Measurements from ENCODE around the gene TMEM217. TPM values are rescaled to one million over a fixed set of nuclear protein-coding genes. Genes with fewer than 3 reads are reported as not detected.
A peak's percentile ranks its signal among the peaks of the same experiment; 100 is the strongest.
"Not testable (repeated sequence)": the region's sequence is repeated elsewhere in the genome, so short reads cannot be mapped to it uniquely, and the experiment has no call there.

Gene TMEM217
- polyA plus RNA-seq (2013) = 3.7 TPM

- H3K4me3 ChIP-seq (ENCODE audit: control insufficient read depth in 1 of 7, extremely low read depth in 1 of 7, insufficient read depth in 4 of 7, low read depth in 2 of 7, low read length in 6 of 7) = peak within 1 kb of the TSS; percentile 81 to 96 (median 92)
- no peaks in the 10 kb centered on the region for H3K9me3 ChIP-seq (ENCODE audit: control extremely low read depth in 1 of 5, control insufficient read depth in 4 of 5, insufficient read depth in 2 of 5, low read depth in 1 of 5, low read length in 4 of 5)
- peaks cover 0 to 2% (median 0%) of the 10 kb centered on the region in 4 experiments for H3K36me3 ChIP-seq (ENCODE audit: control insufficient read depth in 4 of 4, insufficient read depth in 4 of 4, low read length in 3 of 4)
- ChIA-PET POLR2A (interaction anchor here (0.6 to 1.5 kb wide), 11 partner anchors 10 to 88 kb away, joined by 3 to 10 read pairs (median 4); partner anchors contain the start of gene PIM1), CTCF (interaction anchor here (0.9 to 2.7 kb wide), 5 partner anchors 10 to 62 kb away, joined by 3 to 8 read pairs (median 4); no protein-coding TSS in a partner anchor)
- peaks cover 22 to 29% (median 25%) of the 10 kb centered on the region in 4 experiments for H3K4me1 ChIP-seq (ENCODE audit: control extremely low read depth in 1 of 4, control insufficient read depth in 4 of 4, insufficient read depth in 4 of 4, low read length in 3 of 4)
- peak; percentile 94 to 95 (median 94) for DNase-seq
- no peaks in the 10 kb centered on the region for H3K27me3 ChIP-seq (replicated peaks in 2 of 5; ENCODE audit: control insufficient read depth in 4 of 5, insufficient read depth in 5 of 5, low read length in 4 of 5)
- peak within 1 kb of the TSS; percentile 96 to 98 for H3K27ac ChIP-seq (ENCODE audit: insufficient read depth in 1 of 2, low read depth in 1 of 2, low read length in 2 of 2, poor library complexity in 1 of 2, severe bottlenecking in 2 of 2)
- 0% methylated on average over 24 of the region's 45 CpGs for WGBS (ENCODE audit: insufficient coverage)
These were observed at the start of gene TMEM217, which contains the start of gene TBC1D22B for GRCh38 chr6:37257634-37258404. TSS of gene TMEM217 (minus strand) at chr6:37258144. CDS start at chr6:37219030, 39,114 bp downstream. TSS of gene TBC1D22B (plus strand) at chr6:37257772. CDS start at chr6:37257918, 146 bp downstream.

GRCh38 chr6:37307484-37307883 lies 49.5 kb upstream of the TMEM217 start:
- H3K4me3 ChIP-seq (ENCODE audit: control insufficient read depth in 1 of 7, extremely low read depth in 1 of 7, insufficient read depth in 4 of 7, low read depth in 2 of 7, low read length in 6 of 7); POLR2A ChIA-PET; DNase-seq; H3K27ac ChIP-seq (ENCODE audit: insufficient read depth in 1 of 2, low read depth in 1 of 2, low read length in 2 of 2, poor library complexity in 1 of 2, severe bottlenecking in 2 of 2); H3K9me3 ChIP-seq (ENCODE audit: control extremely low read depth in 1 of 5, control insufficient read depth in 4 of 5, insufficient read depth in 2 of 5, low read depth in 1 of 5, low read length in 4 of 5); H3K27me3 ChIP-seq (replicated peaks in 2 of 5; ENCODE audit: control insufficient read depth in 4 of 5, insufficient read depth in 5 of 5, low read length in 4 of 5): not testable (repeated sequence)
- Histone ChIP-seq H3K36me3 (ENCODE audit: control insufficient read depth in 4 of 4, insufficient read depth in 4 of 4, low read length in 3 of 4) (peaks cover 5 to 23% (median 19%) of the 10 kb centered on the region in 4 experiments), H3K4me1 (ENCODE audit: control extremely low read depth in 1 of 4, control insufficient read depth in 4 of 4, insufficient read depth in 4 of 4, low read length in 3 of 4) (peaks cover 0 to 21% (median 7%) of the 10 kb centered on the region in 4 experiments)
- WGBS (ENCODE audit: insufficient coverage) = 99% methylated on average over 10 of the region's 10 CpGs
- CTCF ChIA-PET = interaction anchor here (1.5 to 6.8 kb wide), 3 partner anchors 7 to 17 kb away, joined by 3 to 91 read pairs (median 10); no protein-coding TSS in a partner anchor

- no peak for DNase-seq
- Histone ChIP-seq H3K36me3 (ENCODE audit: control insufficient read depth in 4 of 4, insufficient read depth in 4 of 4, low read length in 3 of 4) (peaks cover 5 to 27% (median 21%) of the 10 kb centered on the region in 4 experiments), H3K4me3 (ENCODE audit: control insufficient read depth in 1 of 7, extremely low read depth in 1 of 7, insufficient read depth in 4 of 7, low read depth in 2 of 7, low read length in 6 of 7) (no peak overlapping the region), H3K27me3 (replicated peaks in 2 of 5; ENCODE audit: control insufficient read depth in 4 of 5, insufficient read depth in 5 of 5, low read length in 4 of 5) (no peaks in the 10 kb centered on the region), H3K4me1 (ENCODE audit: control extremely low read depth in 1 of 4, control insufficient read depth in 4 of 4, insufficient read depth in 4 of 4, low read length in 3 of 4) (peaks cover 0 to 22% (median 6%) of the 10 kb centered on the region in 4 experiments), H3K9me3 (ENCODE audit: control extremely low read depth in 1 of 5, control insufficient read depth in 4 of 5, insufficient read depth in 2 of 5, low read depth in 1 of 5, low read length in 4 of 5) (no peaks in the 10 kb centered on the region), H3K27ac (ENCODE audit: insufficient read depth in 1 of 2, low read depth in 1 of 2, low read length in 2 of 2, poor library complexity in 1 of 2, severe bottlenecking in 2 of 2) (no peak overlapping the region)
- WGBS (ENCODE audit: insufficient coverage) = 100% methylated on average over 2 of the region's 4 CpGs
- ChIA-PET POLR2A (no interaction called here), CTCF (interaction anchor here (1.0 to 6.8 kb wide), 6 partner anchors 8 to 27 kb away, joined by 3 to 91 read pairs (median 8); no protein-coding TSS in a partner anchor)
These were observed 48.8 kb upstream of the TMEM217 start for GRCh38 chr6:37306624-37307222.

- DNase-seq = no peak
- Histone ChIP-seq H3K4me1 (ENCODE audit: control extremely low read depth in 1 of 4, control insufficient read depth in 4 of 4, insufficient read depth in 4 of 4, low read length in 3 of 4) (peaks cover 0 to 16% (median 2%) of the 10 kb centered on the region in 4 experiments), H3K4me3 (ENCODE audit: control insufficient read depth in 1 of 7, extremely low read depth in 1 of 7, insufficient read depth in 4 of 7, low read depth in 2 of 7, low read length in 6 of 7) (no peak overlapping the region), H3K9me3 (ENCODE audit: control extremely low read depth in 1 of 5, control insufficient read depth in 4 of 5, insufficient read depth in 2 of 5, low read depth in 1 of 5, low read length in 4 of 5) (no peaks in the 10 kb centered on the region), H3K27ac (ENCODE audit: insufficient read depth in 1 of 2, low read depth in 1 of 2, low read length in 2 of 2, poor library complexity in 1 of 2, severe bottlenecking in 2 of 2) (no peak overlapping the region), H3K36me3 (ENCODE audit: control insufficient read depth in 4 of 4, insufficient read depth in 4 of 4, low read length in 3 of 4) (peaks cover 5 to 30% (median 21%) of the 10 kb centered on the region in 4 experiments), H3K27me3 (replicated peaks in 2 of 5; ENCODE audit: control insufficient read depth in 4 of 5, insufficient read depth in 5 of 5, low read length in 4 of 5) (no peaks in the 10 kb centered on the region)
- ChIA-PET POLR2A (no interaction called here), CTCF (interaction anchor here (1.0 to 6.8 kb wide), 6 partner anchors 9 to 26 kb away, joined by 3 to 91 read pairs (median 8); no protein-coding TSS in a partner anchor)
- WGBS (ENCODE audit: insufficient coverage) = 89% methylated on average over 4 of the region's 4 CpGs
These were observed 48.0 kb upstream of the TMEM217 start for GRCh38 chr6:37305841-37306425.

GRCh38 chr6:37304766-37305165 lies 46.8 kb upstream of the TMEM217 start:
- H3K4me3 ChIP-seq (ENCODE audit: control insufficient read depth in 1 of 7, extremely low read depth in 1 of 7, insufficient read depth in 4 of 7, low read depth in 2 of 7, low read length in 6 of 7) = no peak overlapping the region
- peaks cover 0 to 14% (median 2%) of the 10 kb centered on the region in 4 experiments for H3K4me1 ChIP-seq (ENCODE audit: control extremely low read depth in 1 of 4, control insufficient read depth in 4 of 4, insufficient read depth in 4 of 4, low read length in 3 of 4)
- DNase-seq = no peak
- WGBS (ENCODE audit: insufficient coverage) = 92% methylated on average over 7 of the region's 7 CpGs
- H3K9me3 ChIP-seq (ENCODE audit: control extremely low read depth in 1 of 5, control insufficient read depth in 4 of 5, insufficient read depth in 2 of 5, low read depth in 1 of 5, low read length in 4 of 5) = no peaks in the 10 kb centered on the region
- ChIA-PET POLR2A (interaction anchor here (1.3 kb wide), 1 partner anchor 10 kb away, joined by 3 read pairs; no protein-coding TSS in a partner anchor), CTCF (interaction anchor here (0.8 to 6.8 kb wide), 9 partner anchors 10 to 282 kb away, joined by 3 to 91 read pairs (median 5); no protein-coding TSS in a partner anchor)
- peaks cover 5 to 30% (median 23%) of the 10 kb centered on the region in 4 experiments for H3K36me3 ChIP-seq (ENCODE audit: control insufficient read depth in 4 of 4, insufficient read depth in 4 of 4, low read length in 3 of 4)
- H3K27me3 ChIP-seq (replicated peaks in 2 of 5; ENCODE audit: control insufficient read depth in 4 of 5, insufficient read depth in 5 of 5, low read length in 4 of 5) = no peaks in the 10 kb centered on the region
- H3K27ac ChIP-seq (ENCODE audit: insufficient read depth in 1 of 2, low read depth in 1 of 2, low read length in 2 of 2, poor library complexity in 1 of 2, severe bottlenecking in 2 of 2) = no peak overlapping the region

GRCh38 chr6:37303891-37304503 lies 46.1 kb upstream of the TMEM217 start:
- CTCF ChIA-PET = interaction anchor here (0.6 to 6.8 kb wide), 11 partner anchors 11 to 281 kb away, joined by 3 to 91 read pairs (median 4); no protein-coding TSS in a partner anchor
- no peak overlapping the region for H3K27ac ChIP-seq (ENCODE audit: insufficient read depth in 1 of 2, low read depth in 1 of 2, low read length in 2 of 2, poor library complexity in 1 of 2, severe bottlenecking in 2 of 2)

More at GRCh38 chr6:37303891-37304503, 46.1 kb upstream of the TMEM217 start:
- Histone ChIP-seq H3K9me3 (ENCODE audit: control extremely low read depth in 1 of 5, control insufficient read depth in 4 of 5, insufficient read depth in 2 of 5, low read depth in 1 of 5, low read length in 4 of 5) (no peaks in the 10 kb centered on the region), H3K36me3 (ENCODE audit: control insufficient read depth in 4 of 4, insufficient read depth in 4 of 4, low read length in 3 of 4) (peaks cover 5 to 33% (median 21%) of the 10 kb centered on the region in 4 experiments), H3K4me1 (ENCODE audit: control extremely low read depth in 1 of 4, control insufficient read depth in 4 of 4, insufficient read depth in 4 of 4, low read length in 3 of 4) (peaks cover 0 to 14% (median 2%) of the 10 kb centered on the region in 4 experiments), H3K27me3 (replicated peaks in 2 of 5; ENCODE audit: control insufficient read depth in 4 of 5, insufficient read depth in 5 of 5, low read length in 4 of 5) (no peaks in the 10 kb centered on the region), H3K4me3 (ENCODE audit: control insufficient read depth in 1 of 7, extremely low read depth in 1 of 7, insufficient read depth in 4 of 7, low read depth in 2 of 7, low read length in 6 of 7) (no peak overlapping the region)
- POLR2A ChIA-PET = interaction anchor here (1.3 kb wide), 1 partner anchor 11 kb away, joined by 3 read pairs; no protein-coding TSS in a partner anchor
- peak; percentile 44 to 64 (median 60) for DNase-seq
- 0% methylated on average over 1 of the region's 3 CpGs for WGBS (ENCODE audit: insufficient coverage)
